Activated T-helper 1 cell treated with anti-CD3 and anti-CD28 coated beads, Interleukin-2, amount 50 U/mL, for 16 hours (primary cell): Measurements from ENCODE around the gene TRIP13.
A peak's percentile ranks its signal among the peaks of the same experiment; 100 is the strongest.
"Not testable (repeated sequence)": the region's sequence is repeated elsewhere in the genome, so short reads cannot be mapped to it uniquely, and the experiment has no call there.

Source experiments
- DNase-seq, 2 donors: peaks; one replicate each; pipeline ENCODE4 v3.0.0-alpha.2; 2020; ENCODE audit warnings: low read depth in 1 of 2, low spot score in 1 of 2

TRIP13 gene

DNA sequence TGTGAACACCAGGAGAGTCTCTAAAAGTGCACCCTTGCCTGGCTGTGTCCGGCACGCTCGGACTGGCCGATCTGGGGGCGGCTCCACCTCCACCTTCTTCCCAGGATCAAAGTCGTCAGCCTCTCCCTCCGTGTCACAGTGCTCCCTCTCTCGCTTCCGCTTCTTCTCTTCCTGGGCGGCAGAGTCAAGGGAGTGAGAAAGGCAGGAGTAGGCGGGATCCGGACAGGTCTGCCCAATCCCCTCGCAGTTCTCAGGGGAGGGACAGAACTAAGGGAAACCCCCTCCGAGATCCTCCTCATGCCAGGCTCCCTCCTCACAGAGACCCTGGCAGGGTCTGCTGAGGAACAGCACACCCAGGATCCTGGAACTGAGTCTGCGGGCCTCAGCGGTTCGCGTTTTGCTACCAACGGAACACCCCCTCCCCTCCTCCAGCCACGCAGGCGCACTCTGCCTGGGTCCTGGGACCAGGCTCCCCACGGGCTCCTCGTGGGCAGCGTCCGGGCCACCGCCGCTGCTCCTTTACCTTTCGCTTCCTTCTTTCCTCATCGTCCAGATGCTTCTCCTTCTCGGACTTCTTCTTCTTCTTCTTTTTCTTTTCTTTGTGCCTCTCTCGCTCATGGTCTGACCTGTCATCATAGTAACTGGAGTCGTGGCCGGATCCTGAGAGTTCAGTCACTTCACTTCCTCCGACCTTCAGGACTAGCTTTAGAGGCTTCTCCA is 1.4 kb upstream of the TRIP13 start:
- DNase-seq = no peak

DNA sequence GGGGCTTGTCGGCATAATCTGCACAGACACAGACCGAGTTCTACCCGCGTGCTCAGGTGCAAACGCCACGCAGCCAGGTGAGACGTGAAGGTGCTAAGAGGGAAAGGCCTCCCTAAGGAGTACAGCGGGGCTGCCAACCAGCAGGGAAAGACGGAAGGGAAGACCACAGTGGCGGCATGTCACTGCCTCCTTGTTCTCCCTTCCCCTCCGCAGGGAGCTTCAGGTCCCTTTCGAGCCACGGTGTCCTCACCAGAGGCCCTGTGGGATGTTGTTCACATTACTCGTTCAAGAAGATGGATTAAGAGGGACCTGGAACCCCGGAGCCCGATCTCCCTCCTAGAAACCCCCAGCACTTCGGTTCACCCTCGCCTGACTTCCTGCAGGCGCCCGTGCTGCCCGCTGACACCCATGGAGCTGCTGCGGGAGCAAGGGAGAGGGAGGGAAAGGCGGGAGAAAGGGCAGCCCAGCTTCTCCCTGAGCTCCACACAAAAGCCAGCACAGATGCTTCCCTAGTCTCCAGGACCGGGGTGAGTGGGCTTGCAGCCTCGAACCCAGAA is 769 bp upstream of the TRIP13 start:
- no peak for DNase-seq

DNA sequence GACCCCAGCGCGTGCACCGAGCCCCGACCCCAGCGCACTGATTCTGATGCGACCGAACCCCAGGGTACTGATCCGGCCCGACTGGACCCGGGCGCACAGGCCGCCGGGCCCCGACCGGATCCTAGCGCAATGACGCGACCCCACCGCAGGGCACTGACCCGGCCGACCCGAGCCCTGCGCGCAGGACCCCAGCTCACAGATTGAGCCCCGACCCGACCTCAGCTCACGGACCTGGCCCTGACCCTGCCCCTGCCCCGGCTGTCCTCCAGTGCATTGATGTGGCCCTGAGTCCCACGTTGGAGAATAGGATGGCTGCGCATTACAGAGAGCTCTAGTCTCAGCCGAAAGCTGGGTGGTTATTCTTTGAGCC is 438 bp downstream of the TRIP13 start:
- DNase-seq = no peak

DNA sequence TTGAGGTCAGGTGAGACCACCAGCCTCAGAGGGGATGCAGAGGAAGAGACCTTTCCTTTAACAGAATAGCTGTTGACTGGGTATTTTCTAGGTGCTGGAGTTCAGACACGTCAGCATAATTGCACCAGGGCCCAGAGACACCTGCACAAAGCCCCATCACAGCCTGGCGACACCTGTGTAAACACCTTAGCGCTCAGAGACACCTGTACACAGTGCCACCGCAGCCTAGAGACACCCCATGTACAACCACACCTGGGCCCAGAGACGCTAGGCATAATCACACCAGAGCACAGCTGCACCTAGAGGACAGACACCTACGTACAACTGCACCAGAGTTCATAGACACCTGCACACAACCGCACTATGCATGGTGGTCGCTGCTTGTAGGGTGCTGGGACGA is 1.0 kb downstream of the TRIP13 start:
- DNase-seq = no peak

DNA sequence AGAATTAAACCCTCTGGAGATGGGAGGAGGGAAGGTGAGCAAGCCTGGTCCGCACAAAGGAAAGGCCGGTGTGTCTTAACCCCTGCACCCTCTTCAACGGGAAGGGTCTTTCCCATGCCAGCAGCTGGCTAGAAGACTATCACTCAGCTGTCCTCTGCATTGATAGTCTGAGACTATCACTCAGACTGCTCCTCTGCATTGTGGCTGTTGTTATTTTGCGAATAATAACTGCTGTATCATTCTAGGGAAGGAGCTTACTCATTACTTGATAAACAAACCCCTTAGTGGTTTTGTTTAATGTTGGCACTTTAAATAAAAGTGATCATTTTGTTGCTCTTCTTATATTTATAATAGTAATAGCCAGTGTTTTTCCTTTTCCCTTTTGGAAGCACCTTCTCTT is 8.1 kb downstream of the TRIP13 start:
- no peak for DNase-seq

DNA sequence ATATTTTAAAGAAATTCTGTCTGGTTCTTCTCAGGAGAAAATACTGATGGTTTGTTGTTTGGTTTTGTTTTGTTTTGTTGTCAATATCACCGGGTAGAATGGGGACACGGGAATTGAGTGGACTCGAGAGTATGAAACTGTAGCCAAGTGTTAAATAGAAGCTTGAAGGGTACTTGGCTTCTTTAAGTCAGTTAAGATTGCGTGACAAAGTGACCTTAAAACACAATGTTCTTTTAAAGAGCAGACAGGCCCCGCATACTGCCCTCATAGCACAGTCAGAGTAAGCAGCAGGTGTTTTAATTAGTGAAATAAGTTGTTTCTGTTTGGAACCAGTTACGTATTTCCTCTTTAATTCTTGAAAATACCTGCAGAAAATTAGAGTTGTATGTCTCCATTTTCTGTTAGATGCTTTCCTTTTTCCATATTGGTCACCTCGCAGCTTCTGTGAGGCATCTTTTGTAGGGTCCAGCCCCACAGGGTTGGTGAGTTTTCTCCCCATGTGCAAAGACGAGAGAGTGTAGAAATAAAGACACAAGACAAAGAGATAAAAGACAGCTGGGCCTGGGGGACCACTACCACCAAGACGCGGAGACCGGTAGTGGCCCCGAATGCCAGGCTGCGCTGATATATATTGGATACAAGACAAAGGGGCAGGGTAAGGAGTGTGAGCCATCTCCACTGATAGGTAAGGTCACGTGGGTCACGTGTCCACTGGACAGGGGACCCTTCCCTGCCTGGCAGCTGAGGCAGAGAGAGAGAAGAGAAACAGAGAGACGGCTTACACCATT is 9.6 kb downstream of the TRIP13 start:
- DNase-seq = no peak

DNA sequence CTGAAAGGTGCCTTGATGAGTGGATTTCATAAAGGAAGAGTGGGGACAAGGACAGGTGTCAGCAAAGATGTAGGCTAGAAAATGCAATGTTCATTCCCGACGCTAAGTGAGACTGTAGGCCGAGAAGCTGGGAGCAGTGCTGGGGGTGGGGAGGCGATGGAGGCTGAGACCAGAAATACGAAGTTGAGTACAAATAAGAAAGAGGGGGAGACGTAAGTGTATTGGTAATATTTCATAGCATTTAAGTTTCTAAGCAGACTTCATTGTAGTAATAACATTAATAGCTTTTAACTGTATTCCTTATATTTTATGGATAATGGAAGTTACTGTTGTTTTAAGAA is 11.0 kb downstream of the TRIP13 start:
- no peak for DNase-seq

DNA sequence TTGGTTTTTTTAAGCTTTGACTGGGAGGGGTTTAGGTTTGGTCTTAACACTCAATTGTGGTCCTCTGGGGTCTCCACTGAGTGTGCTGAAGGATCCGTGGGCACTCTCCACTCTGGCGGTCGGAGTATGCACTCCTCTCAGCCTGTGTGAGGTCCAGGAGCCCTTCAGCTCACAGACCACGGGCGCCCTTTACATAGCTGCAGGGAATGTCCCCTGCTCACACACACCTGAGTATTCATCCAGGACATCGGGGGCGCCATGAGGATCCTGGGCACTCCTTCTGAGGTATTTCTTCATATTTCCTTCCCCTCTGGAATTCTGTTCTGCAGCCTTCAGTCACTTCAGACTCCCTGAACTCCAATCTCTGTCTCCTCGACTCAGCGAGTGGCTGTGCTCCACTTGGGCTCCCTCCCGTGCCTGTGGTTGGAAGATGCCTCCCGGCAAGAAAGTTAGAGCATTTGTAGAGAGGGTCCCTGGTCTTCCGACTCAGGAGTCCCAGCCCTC is 12.5 kb downstream of the TRIP13 start:
- no peak for DNase-seq

DNA sequence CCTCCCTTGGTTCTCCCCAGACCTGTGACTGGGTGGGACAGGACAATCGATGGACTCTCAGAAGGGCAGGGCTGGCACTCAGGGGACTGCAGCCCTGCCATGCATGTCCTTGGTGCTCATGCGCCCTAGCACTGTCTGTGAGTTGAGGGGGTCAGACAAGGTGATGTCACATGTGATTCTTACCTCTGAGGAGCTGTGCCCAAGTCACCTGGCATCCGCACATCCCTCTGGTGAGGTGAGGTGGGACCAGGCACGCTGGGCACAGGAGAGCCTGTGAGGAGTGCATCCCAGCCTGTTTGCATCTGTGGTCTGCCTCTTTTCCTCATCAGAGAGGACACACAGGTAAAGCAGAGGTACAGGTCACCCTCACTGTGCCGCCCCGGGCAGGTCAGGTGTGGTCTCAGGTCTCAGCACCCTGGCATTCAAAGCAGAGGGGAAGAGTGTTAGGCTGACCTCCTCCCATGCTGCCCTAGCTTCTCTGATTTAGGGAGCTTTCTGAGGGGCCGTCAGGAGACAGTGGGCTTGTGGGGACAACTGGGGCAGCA is 14.8 kb downstream of the TRIP13 start:
- no peak for DNase-seq

DNA sequence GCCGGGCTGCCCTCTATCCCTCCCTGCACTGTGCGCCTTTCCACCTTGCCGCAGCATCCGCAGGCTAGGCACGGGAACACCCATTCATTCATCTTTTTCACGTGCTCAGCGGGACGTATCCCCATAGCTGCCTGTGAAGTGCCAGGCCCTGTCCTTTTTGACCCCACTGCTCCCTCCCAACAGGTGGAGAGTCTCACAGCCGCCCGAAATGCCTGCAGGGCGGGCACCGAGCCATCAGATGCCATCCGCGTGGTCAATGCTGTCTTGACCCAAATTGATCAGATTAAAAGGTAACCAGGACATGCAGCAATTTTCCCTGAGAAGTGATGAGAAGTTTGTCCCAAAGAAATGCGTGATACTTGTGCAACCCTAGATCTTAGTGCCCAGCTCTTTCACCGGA is 15.5 kb downstream of the TRIP13 start:
- no peak for DNase-seq

DNA sequence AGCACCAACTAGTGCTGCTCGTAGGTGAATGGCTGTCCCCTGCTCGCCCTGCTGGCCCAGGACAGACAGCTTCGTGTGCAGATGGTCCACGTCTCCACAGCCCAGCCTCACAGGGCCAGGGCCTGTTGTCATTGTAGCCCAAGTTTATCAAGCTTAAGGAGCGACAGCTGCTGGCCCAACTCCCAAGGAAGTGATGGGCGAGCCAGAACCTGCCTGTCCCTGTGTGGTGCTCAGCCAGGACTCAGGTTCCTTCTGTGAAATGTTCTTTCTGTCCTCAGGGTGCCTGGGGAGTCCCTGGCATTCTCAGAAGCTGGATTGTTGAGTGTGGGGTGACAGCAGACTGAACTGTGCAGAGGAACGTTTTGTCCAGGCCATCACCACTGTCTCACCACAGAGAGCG is 16.4 kb downstream of the TRIP13 start:
- no peak for DNase-seq

DNA sequence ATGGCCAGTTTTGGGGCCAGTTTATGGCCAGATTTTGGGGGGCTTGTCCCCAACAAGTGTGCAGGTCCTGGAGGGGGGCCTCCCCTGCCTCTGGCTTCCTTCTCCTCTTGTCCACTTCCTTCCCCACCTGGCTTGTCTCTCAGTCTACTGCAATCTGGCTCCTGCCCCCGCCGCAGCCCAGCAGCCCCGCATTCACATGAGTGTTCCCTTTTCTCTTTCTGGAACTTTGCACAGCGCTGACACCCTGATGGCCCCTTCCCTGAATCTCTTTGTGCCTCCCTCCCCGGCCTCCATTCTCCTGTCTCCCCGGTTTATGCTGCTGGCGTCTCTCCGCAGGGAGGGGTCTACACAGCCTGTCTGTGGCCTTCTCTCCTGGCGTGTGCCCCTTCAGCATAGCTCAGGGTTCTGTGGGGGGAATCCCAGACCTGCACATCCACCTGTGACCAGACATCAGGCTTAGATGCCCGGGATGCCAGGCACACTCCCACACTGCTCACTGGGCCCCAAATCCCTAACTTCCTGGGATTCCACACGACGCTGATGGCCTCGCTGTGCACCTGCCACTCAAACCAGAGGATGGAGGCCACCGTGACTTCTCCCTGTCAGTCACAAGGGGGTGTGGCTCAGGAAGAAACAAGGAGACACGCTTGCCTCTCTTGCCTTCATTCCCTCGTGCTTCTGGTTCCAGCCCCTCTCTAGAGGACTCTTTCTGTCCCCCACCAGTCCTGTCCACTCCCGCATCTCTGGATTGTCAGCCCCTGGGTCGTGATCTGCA is 17.5 kb downstream of the TRIP13 start:
- DNase-seq = no peak

DNA sequence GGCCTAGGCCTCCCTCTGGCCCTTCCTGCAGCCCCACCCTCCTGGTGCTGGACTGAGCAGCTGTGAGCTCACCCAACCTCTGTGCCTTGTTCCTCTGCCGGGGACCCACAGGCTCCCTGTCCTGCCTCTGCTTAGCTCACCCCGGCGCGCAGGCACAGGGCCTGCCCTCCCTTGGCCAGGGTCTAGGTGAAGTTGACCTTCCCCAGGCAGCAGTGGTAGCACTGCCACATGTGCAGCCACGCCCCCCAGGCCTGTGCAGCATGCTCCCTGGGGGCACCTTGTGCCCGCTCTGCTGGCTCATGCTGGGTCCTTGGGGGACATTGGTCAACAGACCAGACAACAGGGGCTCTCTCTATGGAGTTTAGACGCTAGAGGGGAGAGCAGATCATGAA is 18.1 kb downstream of the TRIP13 start:
- no peak for DNase-seq

DNA sequence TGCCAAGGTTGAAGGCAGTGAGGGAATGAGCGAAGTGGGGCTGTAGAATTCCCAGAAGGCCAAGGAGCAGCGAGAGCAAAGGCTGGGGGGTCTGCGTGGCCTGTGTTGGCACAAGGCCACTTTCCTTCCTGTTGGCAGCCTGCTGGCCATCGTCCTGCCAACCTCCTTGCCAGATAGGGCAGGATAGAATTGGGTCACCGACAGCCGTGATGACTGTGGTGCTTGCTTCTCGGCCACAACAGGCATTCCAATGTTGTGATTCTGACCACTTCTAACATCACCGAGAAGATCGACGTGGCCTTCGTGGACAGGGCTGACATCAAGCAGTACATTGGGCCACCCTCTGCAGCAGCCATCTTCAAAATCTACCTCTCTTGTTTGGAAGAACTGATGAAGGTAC is 18.9 kb downstream of the TRIP13 start:
- DNase-seq = no peak

DNA sequence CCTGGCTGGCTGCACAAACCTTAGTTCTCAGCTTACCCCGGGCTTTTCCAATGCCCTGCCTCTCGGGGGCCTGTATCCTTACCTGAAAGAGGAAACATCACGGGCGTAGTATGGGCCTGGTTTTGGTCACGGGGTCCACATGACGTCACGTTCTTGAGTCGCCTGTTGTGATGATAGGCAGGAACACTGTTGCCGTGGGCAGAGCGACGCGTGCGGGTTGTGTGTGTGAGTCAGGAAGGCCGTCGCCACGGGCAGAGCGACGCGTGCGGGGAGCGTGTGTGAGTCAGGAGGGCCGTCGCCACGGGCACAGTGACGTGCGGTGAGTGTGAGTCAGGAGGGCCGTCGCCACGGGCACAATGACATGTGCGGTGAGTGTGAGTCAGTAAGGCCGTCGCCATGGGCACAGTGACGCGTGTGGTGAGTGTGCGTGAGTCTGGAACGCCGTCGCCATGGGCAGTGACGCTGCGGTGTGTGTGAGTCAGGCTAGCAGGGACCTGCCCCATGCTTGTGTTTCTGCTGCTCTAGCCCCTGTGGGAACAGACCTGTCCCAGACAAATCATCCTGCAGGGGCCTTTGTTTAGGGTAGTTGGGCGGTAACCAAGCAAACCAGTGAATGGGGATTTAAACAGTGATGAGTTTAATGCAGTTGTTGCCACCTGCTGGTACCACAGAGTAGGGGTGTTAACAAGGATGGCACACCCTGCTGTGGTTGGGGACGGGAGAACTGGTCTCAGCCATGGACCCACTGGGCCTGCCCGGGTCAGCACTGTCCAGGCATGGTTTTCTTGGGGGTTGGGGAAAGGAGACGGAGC is 19.8 kb downstream of the TRIP13 start:
- DNase-seq = peak; percentile 44 to 76

DNA sequence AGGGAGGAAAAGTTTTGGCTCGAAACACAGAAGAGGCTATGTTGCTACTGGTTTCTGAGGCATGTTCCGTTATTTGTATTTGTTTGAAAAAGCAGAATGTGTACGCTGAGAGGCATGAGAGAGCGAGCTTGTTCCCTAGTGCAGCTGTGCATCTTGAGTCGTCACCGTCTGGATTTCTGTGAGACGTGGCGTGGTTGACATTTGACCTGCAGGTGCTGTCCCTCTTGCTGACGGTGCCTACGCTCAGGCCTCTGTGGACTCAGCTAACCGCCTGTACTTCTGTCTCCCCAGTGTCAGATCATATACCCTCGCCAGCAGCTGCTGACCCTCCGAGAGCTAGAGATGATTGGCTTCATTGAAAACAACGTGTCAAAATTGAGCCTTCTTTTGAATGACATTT is 21.5 kb downstream of the TRIP13 start:
- no peak for DNase-seq

DNA sequence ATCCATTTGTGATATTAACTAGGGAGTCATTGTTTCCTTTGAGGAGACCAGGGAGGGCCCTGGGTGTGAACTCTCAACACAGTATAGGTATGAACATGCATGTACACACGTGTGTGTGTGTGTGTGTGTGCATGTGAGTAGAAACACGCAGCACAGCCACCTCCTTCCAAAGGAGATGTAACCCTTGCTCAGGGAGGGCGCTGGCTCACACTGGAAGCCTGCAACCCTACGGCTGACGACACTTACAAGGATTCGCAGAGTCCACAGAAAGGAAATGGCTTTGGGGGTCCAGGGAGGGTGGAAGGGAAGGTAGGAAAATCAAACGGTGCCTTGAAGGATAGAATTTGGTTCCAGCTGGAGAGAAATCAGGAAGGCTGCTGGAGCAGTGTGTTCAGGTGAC is 21.9 kb downstream of the TRIP13 start:
- DNase-seq = no peak

DNA sequence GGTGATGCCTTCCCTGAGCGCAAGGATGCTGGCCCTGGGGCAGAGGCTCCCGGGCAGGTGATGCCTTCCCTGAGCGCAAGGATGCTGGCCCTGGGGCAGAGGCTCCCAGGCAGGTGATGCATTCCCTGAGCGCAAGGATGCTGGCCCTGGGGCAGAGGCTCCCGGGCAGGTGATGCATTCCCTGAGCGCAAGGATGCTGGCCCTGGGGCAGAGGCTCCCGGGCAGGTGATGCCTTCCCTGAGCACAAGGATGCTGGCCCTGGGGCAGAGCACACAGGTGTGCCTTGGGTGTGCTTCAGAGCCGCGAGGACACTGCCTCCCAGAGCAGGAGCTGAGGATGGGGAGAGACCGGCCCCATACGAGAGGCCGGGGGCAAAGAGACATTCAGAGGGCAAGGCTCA is 22.7 kb downstream of the TRIP13 start:
- not testable (repeated sequence) for DNase-seq

DNA sequence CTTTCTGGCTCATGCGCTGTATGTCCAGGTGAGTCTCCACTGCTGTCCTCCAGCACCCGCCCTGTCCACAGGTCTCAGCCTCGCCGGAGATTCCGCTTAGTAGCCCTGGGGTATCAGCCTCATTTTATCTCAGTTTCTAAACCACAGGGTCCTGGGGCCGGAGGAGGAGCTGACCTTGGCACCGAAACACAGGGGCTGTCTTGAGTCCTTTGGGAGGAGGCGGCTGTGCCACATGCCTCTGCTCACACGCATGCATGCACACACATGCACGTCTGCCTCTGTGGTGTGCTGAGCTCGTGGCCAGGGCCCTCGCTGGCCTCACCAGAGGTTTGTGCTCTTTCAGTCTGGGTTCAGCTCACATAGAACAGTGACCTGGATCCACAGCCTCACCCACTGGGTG is 23.3 kb downstream of the TRIP13 start:
- DNase-seq = no peak

DNA sequence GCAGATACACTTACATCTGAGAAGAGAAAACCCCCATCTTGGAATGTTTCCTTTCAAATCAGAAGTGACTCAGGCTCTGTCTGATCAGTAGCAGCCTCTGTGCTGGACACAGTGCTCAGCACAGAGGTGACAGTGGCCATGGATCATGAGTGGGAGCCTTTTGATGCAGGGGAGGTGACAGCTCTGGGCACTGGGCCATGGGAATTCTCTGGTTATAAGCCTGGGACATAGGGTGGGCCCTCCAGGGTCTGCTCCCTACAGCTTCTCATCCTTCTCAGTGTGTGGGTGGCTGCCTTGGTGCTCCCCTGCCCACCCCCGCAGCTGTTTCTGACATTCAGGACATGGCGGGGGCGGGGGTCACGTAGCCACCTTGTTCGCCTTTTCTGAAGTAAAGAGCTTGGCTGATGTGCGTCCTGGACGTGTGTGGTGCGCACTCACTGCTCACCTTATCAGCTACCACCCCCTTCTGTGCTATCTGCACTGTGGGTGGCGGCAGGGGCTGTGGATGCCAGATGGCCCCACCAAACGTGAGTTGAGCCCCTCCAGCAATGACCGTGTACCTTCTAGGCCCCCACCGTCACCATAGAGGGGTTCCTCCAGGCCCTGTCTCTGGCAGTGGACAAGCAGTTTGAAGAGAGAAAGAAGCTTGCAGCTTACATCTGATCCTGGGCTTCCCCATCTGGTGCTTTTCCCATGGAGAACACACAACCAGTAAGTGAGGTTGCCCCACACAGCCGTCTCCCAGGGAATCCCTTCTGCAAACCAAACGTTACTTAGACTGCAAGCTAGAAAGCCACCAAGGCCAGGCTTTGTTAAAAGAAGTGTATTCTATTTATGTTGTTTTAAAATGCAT is 24.0 kb downstream of the TRIP13 start:
- DNase-seq = no peak
